SK-N-SH (cell line): ENCODE data around the gene UNC13B. TPM values are rescaled to one million over a fixed set of nuclear protein-coding genes. Genes with fewer than 3 reads are reported as not detected.

ENCODE experiments used
- CTCF ChIA-PET: fragments of 300-600, 350-600 bp; formaldehyde crosslinking; extraction: SDS; loops from one replicate; lab custom pipeline; 2021; lab: Yijun Ruan, JAX
- POLR2A ChIA-PET: fragments of 350-600 bp; sonication (Branson Sonifier 250); formaldehyde crosslinking; extraction: SDS; loops from one replicate; lab custom pipeline; 2020; ENCODE audit warnings: antibody characterized with exemption, inconsistent platforms; lab: Yijun Ruan, JAX
- DNase-seq: peaks from one replicate; pipeline ENCODE4 v3.0.0; 2012
- H2AFZ ChIP-seq: fragments of 200-600 bp; sonication (generic); 2 replicates; pipeline ENCODE4 v1.8.1; 2016; ENCODE audit warnings: antibody characterized with exemption, mild to moderate bottlenecking, low read depth
- H3F3A ChIP-seq: fragments of 200-600 bp; sonication (generic); replicated peaks from 2 replicates; pipeline ENCODE3; 2016; ENCODE audit warnings: antibody characterized with exemption, mild to moderate bottlenecking; ENCODE audit not compliant: insufficient read depth
- H3K27ac ChIP-seq, 2 experiments: fragments of 200-500 bp in 1 of 2; fragments of 200-600 bp in 1 of 2; sonication (Bioruptor generic) in 1 of 2; sonication (generic), shearing (Covaris generic) in 1 of 2; 2 replicates each; pipeline versions ENCODE4 v1.5.1 to v1.6.1; 2014 to 2016; ENCODE audit warnings: low read depth in 2 of 2, inconsistent platforms in 1 of 2, low read length in 1 of 2, mild to moderate bottlenecking in 1 of 2, mixed read lengths in 1 of 2
- H3K27me3 ChIP-seq: fragments of 200-600 bp; sonication (generic), shearing (Covaris generic); 2 replicates; pipeline ENCODE4 v1.6.1; 2016; ENCODE audit warnings: mixed run types; ENCODE audit not compliant: insufficient read depth
- H3K36me3 ChIP-seq, 2 experiments: fragments of 200-500 bp in 1 of 2; fragments of 200-600 bp in 1 of 2; sonication (Bioruptor generic) in 1 of 2; sonication (generic) in 1 of 2; replicated peaks in 1 of 2; 2 replicates each; pipeline versions ENCODE3 to v1.5.1; 2014 to 2016; ENCODE audit warnings: low read length in 1 of 2, mild to moderate bottlenecking in 1 of 2; ENCODE audit not compliant: insufficient read depth in 2 of 2, control insufficient read depth in 1 of 2
- H3K4me1 ChIP-seq, 2 experiments: fragments of 200-500 bp in 1 of 2; fragments of 200-600 bp in 1 of 2; sonication (Bioruptor generic) in 1 of 2; sonication (generic), shearing (Covaris generic) in 1 of 2; 2 replicates each; pipeline versions ENCODE4 v1.5.1 to v1.6.1; 2014 to 2016; ENCODE audit warnings: low read depth in 1 of 2, low read length in 1 of 2, mixed run types in 1 of 2; ENCODE audit not compliant: insufficient read depth in 2 of 2, control insufficient read depth in 1 of 2
- H3K4me2 ChIP-seq: fragments of 200-600 bp; sonication (generic), shearing (Covaris generic); 2 replicates; pipeline ENCODE4 v1.6.1; 2017; ENCODE audit warnings: mixed run types
- H3K4me3 ChIP-seq, 2 experiments: fragments of 200-500 bp in 1 of 2; fragments of 200-600 bp in 1 of 2; sonication (Bioruptor generic) in 1 of 2; sonication (generic), shearing (Covaris generic) in 1 of 2; 2 replicates each; pipeline versions ENCODE4 v1.5.1 to v1.8.1; 2014 to 2016; ENCODE audit warnings: low read depth in 2 of 2, inconsistent platforms in 1 of 2, low read length in 1 of 2, mild to moderate bottlenecking in 1 of 2, mixed read lengths in 1 of 2, moderate library complexity in 1 of 2
- H3K79me2 ChIP-seq: fragments of 200-600 bp; sonication (generic); 2 replicates; pipeline ENCODE4 v1.8.1; 2017; ENCODE audit warnings: mild to moderate bottlenecking; ENCODE audit not compliant: insufficient read depth
- H3K9ac ChIP-seq: fragments of 200-600 bp; sonication (generic); 2 replicates; pipeline ENCODE4 v1.6.1; 2017; ENCODE audit warnings: mixed run types
- H3K9me2 ChIP-seq: fragments of 200-600 bp; sonication (generic); 2 replicates; pipeline ENCODE4 v1.6.1; 2017; ENCODE audit warnings: mixed run types
- H3K9me3 ChIP-seq: fragments of 200-600 bp; sonication (generic); 2 replicates; pipeline ENCODE4 v1.6.1; 2017; ENCODE audit warnings: mixed run types, mild to moderate bottlenecking, moderate library complexity
- H4K20me1 ChIP-seq: fragments of 200-600 bp; sonication (generic); 2 replicates; pipeline ENCODE4 v1.6.1; 2017; ENCODE audit warnings: mild to moderate bottlenecking, mixed run types; ENCODE audit not compliant: insufficient read depth
- CHD2 ChIP-seq: fragments of 150-350 bp; IDR thresholded peaks from 2 replicates; pipeline ENCODE4 v1.6.1; 2018; ENCODE audit warnings: low read length; ENCODE audit not compliant: partially characterized antibody
- CTCF ChIP-seq: fragments of 200-600 bp; sonication (generic); IDR thresholded peaks from 2 replicates; pipeline ENCODE4 v1.6.1; 2017; ENCODE audit warnings: antibody characterized with exemption, mild to moderate bottlenecking, moderate library complexity
- EP300 ChIP-seq, 2 experiments: IDR thresholded peaks; 2 replicates each; pipeline versions ENCODE4 v1.4.0 to v1.6.1; 2012; ENCODE audit warnings: borderline replicate concordance in 1 of 2, low read depth in 1 of 2, low read length in 1 of 2
- FOXJ3 ChIP-seq: sonication (generic); formaldehyde crosslinking; IDR thresholded peaks from 2 replicates; pipeline ENCODE4 v1.5.1; 2020; ENCODE audit warnings: mild to moderate bottlenecking, missing genetic modification reagents
- FOXM1 ChIP-seq: IDR thresholded peaks from 2 replicates; pipeline ENCODE4 v1.4.0; 2012; ENCODE audit warnings: low read depth, mild to moderate bottlenecking
- GABPA ChIP-seq: IDR thresholded peaks from 2 replicates; pipeline ENCODE4 v1.4.0; 2012; ENCODE audit warnings: low read depth, mild to moderate bottlenecking
- GATA2 ChIP-seq: sonication (generic); formaldehyde crosslinking; IDR thresholded peaks from 2 replicates; pipeline ENCODE4 v1.5.0; 2020; ENCODE audit warnings: mild to moderate bottlenecking, missing genetic modification reagents
- IRF3 ChIP-seq: fragments of 150-350 bp; IDR thresholded peaks from 2 replicates; pipeline ENCODE4 v1.6.1; 2016; ENCODE audit warnings: mild to moderate bottlenecking, low read depth, low read length
- JUND ChIP-seq: IDR thresholded peaks from 2 replicates; pipeline ENCODE4 v1.4.0; 2012
- MEF2A ChIP-seq: IDR thresholded peaks from 2 replicates; pipeline ENCODE4 v1.4.0; 2012; ENCODE audit warnings: low read depth, borderline replicate concordance
- MXI1 ChIP-seq: IDR thresholded peaks from 2 replicates; pipeline ENCODE4 v1.6.1; 2012; ENCODE audit warnings: mild to moderate bottlenecking, low read depth, low read length, improper control_type of control experiment
- NRF1 ChIP-seq: IDR thresholded peaks from 2 replicates; pipeline ENCODE4 v1.6.1; 2012; ENCODE audit warnings: low read depth, mild to moderate bottlenecking, low read length
- RAD21 ChIP-seq: IDR thresholded peaks from 2 replicates; pipeline ENCODE4 v1.6.1; 2012; ENCODE audit warnings: mild to moderate bottlenecking, low read length
- RFX5 ChIP-seq: IDR thresholded peaks from 2 replicates; pipeline ENCODE4 v1.6.1; 2012; ENCODE audit warnings: mild to moderate bottlenecking, improper control_type of control experiment, low read length
- RXRA ChIP-seq: IDR thresholded peaks from 2 replicates; pipeline ENCODE4 v1.4.0; 2012; ENCODE audit warnings: low read depth, mild to moderate bottlenecking, borderline replicate concordance
- SMC3 ChIP-seq: IDR thresholded peaks from 2 replicates; pipeline ENCODE4 v1.6.1; 2012; ENCODE audit warnings: low read depth, low read length, improper control_type of control experiment
- TAF1 ChIP-seq: IDR thresholded peaks from 2 replicates; pipeline ENCODE4 v1.6.1; 2012; ENCODE audit warnings: low read depth, mild to moderate bottlenecking, low read length, moderate library complexity, borderline replicate concordance
- TCF12 ChIP-seq: IDR thresholded peaks from 2 replicates; pipeline ENCODE4 v1.4.0; 2012
- TEAD4 ChIP-seq: IDR thresholded peaks from 2 replicates; pipeline ENCODE4 v1.4.0; 2012; ENCODE audit warnings: mild to moderate bottlenecking, borderline replicate concordance; ENCODE audit not compliant: insufficient read depth
- USF1 ChIP-seq: IDR thresholded peaks from 2 replicates; pipeline ENCODE4 v1.4.0; 2012; ENCODE audit warnings: low read depth, borderline replicate concordance
- USF2 ChIP-seq: fragments of 150-350 bp; IDR thresholded peaks from 2 replicates; pipeline ENCODE4 v1.6.1; 2017; ENCODE audit warnings: antibody characterized with exemption, low read length, low read depth, borderline replicate concordance
- YY1 ChIP-seq: IDR thresholded peaks from 2 replicates; pipeline ENCODE4 v1.4.0; 2012; ENCODE audit warnings: low read depth, mild to moderate bottlenecking
- ZBTB33 ChIP-seq: IDR thresholded peaks from 2 replicates; pipeline ENCODE4 v1.4.0; 2012; ENCODE audit warnings: low read depth, borderline replicate concordance
- WGBS: methylation state at CpG from one replicate; pipeline ENCODE4 v1.1.6; 2017; ENCODE audit warnings: low lambda C conversion rate; 5-methylcytosine and 5-hydroxymethylcytosine counted together
- polyA plus RNA-seq, 3 experiments: library from polyadenylated mRNA; depleted of rRNA; stranded (reverse); fragments of >200 nt; gene quantifications; 2 replicates each; pipeline ENCODE4 v1.2.3, GENCODE V29; 2012
- TF ChIP-seq, protein P1 (sequence below): IDR thresholded peaks from 2 replicates; pipeline ENCODE4 v1.4.0; 2012; ENCODE audit warnings: low read depth

The UNC13B gene
- polyA plus RNA-seq (2012; rRNA removed), result 8.1 and 9.8 TPM in 2 replicates
- 6.7 and 7.4 TPM in 2 replicates for polyA plus RNA-seq (2012; cell fraction: cytosol; rRNA removed)
- polyA plus RNA-seq (2012; cell fraction: nucleus; rRNA removed), result 18.2 and 22.0 TPM in 2 replicates

GRCh38 chr9:35161713-35162604 is at the start of gene UNC13B:
TSS of gene UNC13B (plus strand) at chr9:35162009. CDS start at chr9:35162284, 275 bp downstream.
- no peaks in the 10 kb centered on the region for H3K9me2 ChIP-seq
- no peaks in the 10 kb centered on the region for H3K27me3 ChIP-seq
- POLR2A ChIA-PET, result interaction anchor here (0.7 to 2.1 kb wide), 5 partner anchors 9 to 192 kb away, joined by 3 to 8 read pairs (median 3); no protein-coding TSS in a partner anchor
- H2AFZ ChIP-seq, result peak within 1 kb of the TSS; percentile 84
- 2% methylated on average over 26 of the region's 70 CpGs for WGBS
- H3K9ac ChIP-seq, result peak within 1 kb of the TSS; percentile 56
- H3K4me3 ChIP-seq, result peak within 1 kb of the TSS; percentile 70 to 86
- H3K79me2 ChIP-seq, result peaks cover 3% of the 10 kb centered on the region; the same call in 1 of the 2 replicates
- peak within 1 kb of the TSS; percentile 46 to 88; a peak in 3 of 4 replicates for H3K27ac ChIP-seq
- peak; percentile 99 for DNase-seq
- H3F3A ChIP-seq, result peaks cover 4% of the 10 kb centered on the region
- CTCF ChIA-PET, result interaction anchor here (0.7 to 3.2 kb wide), 5 partner anchors 12 to 239 kb away, joined by 3 to 17 read pairs (median 3); no protein-coding TSS in a partner anchor
- H4K20me1 ChIP-seq, result no peaks in the 10 kb centered on the region
- peaks cover 3 to 5% of the 10 kb centered on the region in 2 experiments; a peak in 1 of 4 replicates for H3K4me1 ChIP-seq
- H3K4me2 ChIP-seq, result peak within 1 kb of the TSS; percentile 78
- H3K36me3 ChIP-seq, result no peaks in the 10 kb centered on the region
- no peaks in the 10 kb centered on the region for H3K9me3 ChIP-seq
- TF ChIP-seq IRF3 (no peak), SMC3 (no peak), ZBTB33 (no peak), TAF1 (peak; percentile 27), RXRA (no peak), TEAD4 (peak; percentile 30; the same call in 1 of the 2 replicates), NRF1 (no peak), GABPA (no peak), GATA2 (no peak), EP300 (IDR thresholded peaks at IDR 0.05; ENCODE audit: borderline replicate concordance in 1 of 2, low read depth in 1 of 2, low read length in 1 of 2) (no peak), JUND (no peak), TCF12 (no peak), YY1 (peak; percentile 85), RFX5 (no peak), FOXJ3 (CRISPR knock-in tag) (no peak), CTCF (no peak; the same call in 1 of the 2 replicates), USF2 (no peak), FOXM1 (no peak), MXI1 (peak; percentile 84; the same call in 1 of the 2 replicates), MEF2A (no peak), RAD21 (no peak), USF1 (no peak), CHD2 (no peak)
- TF ChIP-seq, protein P1, sequence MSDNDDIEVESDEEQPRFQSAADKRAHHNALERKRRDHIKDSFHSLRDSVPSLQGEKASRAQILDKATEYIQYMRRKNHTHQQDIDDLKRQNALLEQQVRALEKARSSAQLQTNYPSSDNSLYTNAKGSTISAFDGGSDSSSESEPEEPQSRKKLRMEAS, result peak; percentile 19; the same call in 1 of the 2 replicates
